ENCODE data around the gene GRIN2C. TPM values are rescaled to one million over a fixed set of nuclear protein-coding genes. Genes with fewer than 3 reads are reported as not detected.

Gene GRIN2C
- total RNA-seq, 1 experiment from 2014 or later = not detected

GRCh38 chr17:74830861-74831260 is 28.8 kb downstream of the GRIN2C start:
- Histone ChIP-seq H3K9me2 (replicated peaks; ENCODE audit: insufficient read depth, low read length) (no peaks in the 10 kb centered on the region), H3K4me2 (ENCODE audit: low read depth, low read length, poor library complexity, severe bottlenecking) (no peak overlapping the region), H4K20me1 (ENCODE audit: insufficient read depth, low read depth, low read length) (peaks cover 15% of the 10 kb centered on the region; the same call in 1 of the 2 replicates), H3K4me3 (ENCODE audit: low read length) (no peak overlapping the region), H3K9me3 (ENCODE audit: low read length) (no peaks in the 10 kb centered on the region), H2AFZ (ENCODE audit: low read length) (no peak overlapping the region), H3K9ac (ENCODE audit: low read length) (no peak overlapping the region), H3K4me1 (ENCODE audit: low read length) (peaks cover 19% of the 10 kb centered on the region), H3K27me3 (ENCODE audit: low read length) (no peaks in the 10 kb centered on the region), H3K27ac (ENCODE audit: low read length) (no peak overlapping the region), H3K36me3 (ENCODE audit: insufficient read depth, low read length) (no peaks in the 10 kb centered on the region), H3K79me2 (ENCODE audit: low read length) (no peaks in the 10 kb centered on the region)
- no peak for DNase-seq

GRCh38 chr17:74827800-74828199 is 31.9 kb downstream of the GRIN2C start:
- Histone ChIP-seq H3K9ac (ENCODE audit: low read length) (no peak overlapping the region), H3K36me3 (ENCODE audit: insufficient read depth, low read length) (no peaks in the 10 kb centered on the region), H3K9me2 (replicated peaks; ENCODE audit: insufficient read depth, low read length) (no peaks in the 10 kb centered on the region), H3K27me3 (ENCODE audit: low read length) (no peaks in the 10 kb centered on the region), H3K4me2 (ENCODE audit: low read depth, low read length, poor library complexity, severe bottlenecking) (no peak overlapping the region), H2AFZ (ENCODE audit: low read length) (no peak overlapping the region), H3K4me1 (ENCODE audit: low read length) (no peaks in the 10 kb centered on the region), H3K4me3 (ENCODE audit: low read length) (no peak overlapping the region), H3K27ac (ENCODE audit: low read length) (no peak overlapping the region), H3K79me2 (ENCODE audit: low read length) (no peaks in the 10 kb centered on the region), H4K20me1 (ENCODE audit: insufficient read depth, low read depth, low read length) (peaks cover 4% of the 10 kb centered on the region; the same call in 1 of the 2 replicates), H3K9me3 (ENCODE audit: low read length) (no peaks in the 10 kb centered on the region)
- no peak for DNase-seq

- Histone ChIP-seq H3K27ac (ENCODE audit: low read length) (no peak overlapping the region), H3K4me3 (ENCODE audit: low read length) (no peak overlapping the region), H3K79me2 (ENCODE audit: low read length) (no peaks in the 10 kb centered on the region), H4K20me1 (ENCODE audit: insufficient read depth, low read depth, low read length) (no peaks in the 10 kb centered on the region), H3K27me3 (ENCODE audit: low read length) (no peaks in the 10 kb centered on the region), H3K36me3 (ENCODE audit: insufficient read depth, low read length) (no peaks in the 10 kb centered on the region), H3K4me2 (ENCODE audit: low read depth, low read length, poor library complexity, severe bottlenecking) (no peak overlapping the region), H3K9me2 (replicated peaks; ENCODE audit: insufficient read depth, low read length) (no peaks in the 10 kb centered on the region), H3K9ac (ENCODE audit: low read length) (no peak overlapping the region), H3K4me1 (ENCODE audit: low read length) (no peaks in the 10 kb centered on the region), H2AFZ (ENCODE audit: low read length) (no peak overlapping the region), H3K9me3 (ENCODE audit: low read length) (no peaks in the 10 kb centered on the region)
- no peak for DNase-seq
Observed at GRCh38 chr17:74825952-74826719, 33.5 kb downstream of the GRIN2C start.

GRCh38 chr17:74824961-74825627 is 34.6 kb downstream of the GRIN2C start:
- no peak overlapping the region for H3K27ac ChIP-seq (ENCODE audit: low read length)
- no peaks in the 10 kb centered on the region for H3K36me3 ChIP-seq (ENCODE audit: insufficient read depth, low read length)
- no peaks in the 10 kb centered on the region for H3K4me1 ChIP-seq (ENCODE audit: low read length)
- H3K79me2 ChIP-seq (ENCODE audit: low read length) = no peaks in the 10 kb centered on the region
- no peak overlapping the region for H3K4me2 ChIP-seq (ENCODE audit: low read depth, low read length, poor library complexity, severe bottlenecking)
- DNase-seq = no peak
- no peak overlapping the region for H2AFZ ChIP-seq (ENCODE audit: low read length)
- no peaks in the 10 kb centered on the region for H3K9me3 ChIP-seq (ENCODE audit: low read length)
- H3K9me2 ChIP-seq (replicated peaks; ENCODE audit: insufficient read depth, low read length) = no peaks in the 10 kb centered on the region
- no peak overlapping the region for H3K9ac ChIP-seq (ENCODE audit: low read length)
- no peaks in the 10 kb centered on the region for H3K27me3 ChIP-seq (ENCODE audit: low read length)
- no peak overlapping the region for H3K4me3 ChIP-seq (ENCODE audit: low read length)
- no peaks in the 10 kb centered on the region for H4K20me1 ChIP-seq (ENCODE audit: insufficient read depth, low read depth, low read length)

GRCh38 chr17:74822939-74823367 is 36.7 kb downstream of the GRIN2C start:
- H3K36me3 ChIP-seq (ENCODE audit: insufficient read depth, low read length) = no peaks in the 10 kb centered on the region

GRCh38 chr17:74822335-74822938 is 37.2 kb downstream of the GRIN2C start:
- H3K4me1 ChIP-seq (ENCODE audit: low read length) = no peaks in the 10 kb centered on the region
- H3K27ac ChIP-seq (ENCODE audit: low read length) = no peak overlapping the region
- H3K9me2 ChIP-seq (replicated peaks; ENCODE audit: insufficient read depth, low read length) = no peaks in the 10 kb centered on the region
- H3K9me3 ChIP-seq (ENCODE audit: low read length) = no peaks in the 10 kb centered on the region
- no peaks in the 10 kb centered on the region for H3K36me3 ChIP-seq (ENCODE audit: insufficient read depth, low read length)
- no peaks in the 10 kb centered on the region for H4K20me1 ChIP-seq (ENCODE audit: insufficient read depth, low read depth, low read length)
- H3K27me3 ChIP-seq (ENCODE audit: low read length) = no peaks in the 10 kb centered on the region
- no peak overlapping the region for H3K4me2 ChIP-seq (ENCODE audit: low read depth, low read length, poor library complexity, severe bottlenecking)
- H3K79me2 ChIP-seq (ENCODE audit: low read length) = no peaks in the 10 kb centered on the region
- H2AFZ ChIP-seq (ENCODE audit: low read length) = no peak overlapping the region
- no peak overlapping the region for H3K9ac ChIP-seq (ENCODE audit: low read length)
- DNase-seq = no peak
- no peak overlapping the region for H3K4me3 ChIP-seq (ENCODE audit: low read length)

More at GRCh38 chr17:74822939-74823367, 36.7 kb downstream of the GRIN2C start:
- Histone ChIP-seq H3K9ac (ENCODE audit: low read length) (no peak overlapping the region), H3K27me3 (ENCODE audit: low read length) (no peaks in the 10 kb centered on the region), H2AFZ (ENCODE audit: low read length) (no peak overlapping the region), H3K27ac (ENCODE audit: low read length) (no peak overlapping the region), H3K4me2 (ENCODE audit: low read depth, low read length, poor library complexity, severe bottlenecking) (no peak overlapping the region), H4K20me1 (ENCODE audit: insufficient read depth, low read depth, low read length) (no peaks in the 10 kb centered on the region), H3K9me3 (ENCODE audit: low read length) (no peaks in the 10 kb centered on the region), H3K4me3 (ENCODE audit: low read length) (no peak overlapping the region), H3K9me2 (replicated peaks; ENCODE audit: insufficient read depth, low read length) (no peaks in the 10 kb centered on the region), H3K79me2 (ENCODE audit: low read length) (no peaks in the 10 kb centered on the region), H3K4me1 (ENCODE audit: low read length) (no peaks in the 10 kb centered on the region)
- DNase-seq = no peak

- no peaks in the 10 kb centered on the region for H3K27me3 ChIP-seq (ENCODE audit: low read length)
- H2AFZ ChIP-seq (ENCODE audit: low read length) = no peak overlapping the region
- no peaks in the 10 kb centered on the region for H3K36me3 ChIP-seq (ENCODE audit: insufficient read depth, low read length)
- H3K4me2 ChIP-seq (ENCODE audit: low read depth, low read length, poor library complexity, severe bottlenecking) = no peak overlapping the region
- H3K4me3 ChIP-seq (ENCODE audit: low read length) = no peak overlapping the region
- H3K79me2 ChIP-seq (ENCODE audit: low read length) = no peaks in the 10 kb centered on the region
- H3K9ac ChIP-seq (ENCODE audit: low read length) = no peak overlapping the region
- H3K27ac ChIP-seq (ENCODE audit: low read length) = no peak overlapping the region
- no peak for DNase-seq
- no peaks in the 10 kb centered on the region for H4K20me1 ChIP-seq (ENCODE audit: insufficient read depth, low read depth, low read length)
- H3K9me2 ChIP-seq (replicated peaks; ENCODE audit: insufficient read depth, low read length) = no peaks in the 10 kb centered on the region
- H3K4me1 ChIP-seq (ENCODE audit: low read length) = no peaks in the 10 kb centered on the region
- no peaks in the 10 kb centered on the region for H3K9me3 ChIP-seq (ENCODE audit: low read length)
Observed at GRCh38 chr17:74821655-74822334, 37.9 kb downstream of the GRIN2C start.
